ENCODE results near the gene SGCD.

GRCh38 chr5:156396063-156396829 is 69.3 kb downstream of the SGCD start:
- no peak for TF ChIP-seq SP1 (IDR thresholded peaks at IDR 0.05)
- no peak for TF ChIP-seq ELF4 (IDR thresholded peaks at IDR 0.05)
- no peak for TF ChIP-seq HDGF (IDR thresholded peaks at IDR 0.05; ENCODE audit: borderline replicate concordance)
- TF ChIP-seq, protein P1, sequence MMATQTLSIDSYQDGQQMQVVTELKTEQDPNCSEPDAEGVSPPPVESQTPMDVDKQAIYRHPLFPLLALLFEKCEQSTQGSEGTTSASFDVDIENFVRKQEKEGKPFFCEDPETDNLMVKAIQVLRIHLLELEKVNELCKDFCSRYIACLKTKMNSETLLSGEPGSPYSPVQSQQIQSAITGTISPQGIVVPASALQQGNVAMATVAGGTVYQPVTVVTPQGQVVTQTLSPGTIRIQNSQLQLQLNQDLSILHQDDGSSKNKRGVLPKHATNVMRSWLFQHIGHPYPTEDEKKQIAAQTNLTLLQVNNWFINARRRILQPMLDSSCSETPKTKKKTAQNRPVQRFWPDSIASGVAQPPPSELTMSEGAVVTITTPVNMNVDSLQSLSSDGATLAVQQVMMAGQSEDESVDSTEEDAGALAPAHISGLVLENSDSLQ (IDR thresholded peaks at IDR 0.05) = no peak
- TF ChIP-seq CTBP1 (IDR thresholded peaks at IDR 0.05; ENCODE audit: borderline replicate concordance) = no peak
- TF ChIP-seq FOXK2 (IDR thresholded peaks at IDR 0.05) = no peak
- TF ChIP-seq ARNT (IDR thresholded peaks at IDR 0.05) = no peak
- no peak for TF ChIP-seq TARDBP (IDR thresholded peaks at IDR 0.05)
- no peak for TF ChIP-seq BHLHE40 (IDR thresholded peaks at IDR 0.05; ENCODE audit: borderline replicate concordance)
- no peak for TF ChIP-seq LEF1 (IDR thresholded peaks at IDR 0.05; ENCODE audit: borderline replicate concordance)
- no peak for TF ChIP-seq NFRKB (IDR thresholded peaks at IDR 0.05)
- no peak for TF ChIP-seq FOXA1 (IDR thresholded peaks at IDR 0.05)

All from HEK293T (cell line).